ENCODE results near the gene SULT1E1.

DNA sequence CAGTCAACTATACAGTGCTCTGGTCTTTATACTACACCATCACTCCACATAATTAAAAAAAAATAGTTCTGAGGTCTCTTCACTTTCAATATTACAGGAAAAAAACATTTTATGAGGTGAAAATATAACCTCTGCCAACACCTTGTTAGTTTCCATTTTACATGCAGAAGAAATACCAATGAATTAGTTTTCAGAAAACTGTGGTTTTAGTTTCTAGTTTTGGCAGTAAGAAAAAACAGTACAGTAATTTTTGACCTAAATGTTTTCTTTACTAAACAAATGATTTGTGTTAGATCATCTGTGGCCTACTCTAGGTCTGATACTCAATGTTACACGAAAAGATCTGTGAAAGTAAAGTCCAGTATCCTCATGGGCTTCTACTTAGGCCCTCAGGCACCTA is 10.0 kb downstream of the SULT1E1 start:
- TF ChIP-seq, protein P1, sequence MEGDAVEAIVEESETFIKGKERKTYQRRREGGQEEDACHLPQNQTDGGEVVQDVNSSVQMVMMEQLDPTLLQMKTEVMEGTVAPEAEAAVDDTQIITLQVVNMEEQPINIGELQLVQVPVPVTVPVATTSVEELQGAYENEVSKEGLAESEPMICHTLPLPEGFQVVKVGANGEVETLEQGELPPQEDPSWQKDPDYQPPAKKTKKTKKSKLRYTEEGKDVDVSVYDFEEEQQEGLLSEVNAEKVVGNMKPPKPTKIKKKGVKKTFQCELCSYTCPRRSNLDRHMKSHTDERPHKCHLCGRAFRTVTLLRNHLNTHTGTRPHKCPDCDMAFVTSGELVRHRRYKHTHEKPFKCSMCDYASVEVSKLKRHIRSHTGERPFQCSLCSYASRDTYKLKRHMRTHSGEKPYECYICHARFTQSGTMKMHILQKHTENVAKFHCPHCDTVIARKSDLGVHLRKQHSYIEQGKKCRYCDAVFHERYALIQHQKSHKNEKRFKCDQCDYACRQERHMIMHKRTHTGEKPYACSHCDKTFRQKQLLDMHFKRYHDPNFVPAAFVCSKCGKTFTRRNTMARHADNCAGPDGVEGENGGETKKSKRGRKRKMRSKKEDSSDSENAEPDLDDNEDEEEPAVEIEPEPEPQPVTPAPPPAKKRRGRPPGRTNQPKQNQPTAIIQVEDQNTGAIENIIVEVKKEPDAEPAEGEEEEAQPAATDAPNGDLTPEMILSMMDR (IDR thresholded peaks at IDR 0.05; ENCODE audit: insufficient read depth, low read length, poor library complexity, severe bottlenecking), result no peak
- no peak for TF ChIP-seq EZH2phosphoT487 (conservative IDR thresholded peaks at IDR 0.05; ENCODE audit: low read length)
